RKO (cell line): Measurements from ENCODE around the gene PRKN.

Source experiments
- DNase-seq: peaks from one replicate; pipeline ENCODE4 v3.0.0-alpha.2; 2016; ENCODE audit warnings: low spot score

The PRKN gene

DNA sequence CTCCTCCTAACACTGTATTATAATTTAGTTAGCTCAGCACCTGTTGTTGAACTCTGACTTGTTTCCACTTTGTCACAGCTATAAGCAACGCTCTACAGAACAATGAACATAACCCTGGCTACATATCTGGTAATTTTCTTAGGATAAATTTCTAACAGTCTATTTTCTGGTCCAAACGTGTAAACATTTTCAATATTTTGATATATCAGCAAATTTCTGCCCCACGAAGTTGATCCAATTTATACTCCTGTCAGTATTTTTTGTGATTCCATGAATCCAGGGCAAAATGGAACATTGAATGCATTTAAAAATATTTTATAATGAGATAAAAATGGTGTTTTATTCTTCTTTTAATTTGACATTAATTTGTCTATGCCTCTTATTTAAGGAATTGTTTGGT lies 1005.2 kb downstream of the PRKN start:
- DNase-seq, result no peak

DNA sequence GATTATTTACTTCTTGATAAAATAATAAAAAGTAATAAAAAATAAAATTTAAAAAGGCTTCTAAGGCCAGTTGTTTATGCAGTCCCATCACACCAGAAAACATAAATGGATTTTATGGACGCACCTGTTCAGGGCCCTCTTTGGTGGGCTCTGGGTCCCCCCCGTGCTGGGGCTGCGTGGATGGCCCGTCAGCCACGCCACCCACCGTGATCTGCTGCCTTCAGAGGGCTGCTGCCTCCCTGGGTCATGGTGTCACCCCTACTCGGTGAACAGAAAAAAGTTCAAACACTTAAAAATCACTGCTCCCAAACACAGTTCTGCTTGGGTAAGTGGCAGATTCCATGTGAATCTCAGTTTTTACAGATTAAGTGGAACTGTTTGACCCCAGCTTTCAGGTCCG lies 1006.1 kb downstream of the PRKN start:
- DNase-seq, result no peak

DNA sequence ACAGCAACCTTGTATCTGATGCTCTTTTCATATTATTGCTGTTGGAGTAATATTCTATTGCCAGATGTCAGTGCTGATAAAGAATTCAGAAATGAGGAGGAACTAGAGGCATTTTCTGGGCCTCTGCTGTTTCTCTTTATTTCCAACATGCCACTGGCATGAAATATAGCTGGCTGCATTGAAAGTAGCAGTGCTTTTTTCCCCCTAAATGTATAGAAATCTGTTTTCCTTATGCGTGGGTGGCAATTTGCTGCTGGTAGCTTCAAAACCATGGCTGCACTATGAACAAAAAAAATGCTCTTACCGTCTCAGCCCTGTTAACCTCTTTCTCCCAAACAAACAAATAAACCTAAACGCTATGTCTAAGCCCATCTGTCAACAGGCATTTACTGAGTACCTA lies 1011.4 kb downstream of the PRKN start:
- DNase-seq, result no peak

DNA sequence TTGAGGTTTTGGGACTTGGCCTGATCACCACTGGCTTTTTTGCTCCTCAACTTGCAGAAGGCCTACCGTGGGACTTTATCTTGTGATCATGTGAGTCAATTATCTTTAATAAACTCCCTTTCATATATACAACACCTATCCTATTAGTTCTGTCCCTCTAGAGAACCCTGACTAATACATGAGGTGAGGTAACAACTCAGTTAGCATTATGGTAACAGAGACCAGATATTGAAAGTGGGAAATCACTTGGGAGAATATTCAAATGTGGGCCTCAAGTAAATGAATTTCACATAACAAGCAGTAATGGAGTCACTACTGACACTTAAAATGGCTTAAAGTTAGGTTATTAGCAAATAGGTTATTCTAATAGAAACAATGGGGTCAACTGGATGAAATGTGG lies 1015.6 kb downstream of the PRKN start:
- no peak for DNase-seq

DNA sequence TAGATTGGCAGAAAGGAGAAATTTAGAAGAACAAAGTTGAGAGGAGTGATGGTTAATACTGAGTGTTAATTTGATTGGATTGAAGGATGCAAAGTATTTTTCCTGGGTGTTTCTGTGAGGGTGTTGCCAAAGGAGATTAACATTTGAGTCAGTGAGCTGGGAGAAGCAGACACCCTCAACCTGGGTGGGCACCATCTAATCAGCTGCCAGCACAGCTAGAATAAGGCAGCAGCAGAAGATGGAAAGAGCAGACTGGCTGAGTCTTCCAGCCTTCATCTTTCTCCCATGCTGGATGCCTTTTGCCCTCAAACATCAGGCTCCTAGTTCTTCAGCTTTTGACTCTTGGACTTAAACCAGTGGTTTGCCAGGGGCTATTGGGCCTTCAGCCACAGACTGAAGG lies 1016.1 kb downstream of the PRKN start:
- no peak for DNase-seq

DNA sequence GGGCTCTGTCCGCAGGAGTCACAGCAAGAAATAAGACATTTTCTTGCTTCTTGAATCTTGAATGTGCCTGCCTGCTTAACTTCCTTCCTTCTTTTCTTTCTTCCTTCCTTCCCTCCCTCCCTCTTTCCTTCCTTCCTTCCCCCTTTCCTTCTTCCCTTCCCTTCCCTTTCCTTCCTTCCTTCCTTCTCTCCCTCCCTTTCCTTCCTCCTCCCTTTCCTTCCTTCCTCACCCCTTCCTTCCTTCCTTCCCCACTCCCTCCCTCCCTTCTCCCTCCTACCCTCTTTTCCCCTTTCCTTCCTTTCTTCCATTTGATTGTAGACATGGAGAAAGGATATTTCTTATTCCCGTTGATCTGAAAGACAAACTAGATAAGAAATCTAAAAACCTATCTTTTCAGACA lies 1016.9 kb downstream of the PRKN start:
- DNase-seq, result no peak

DNA sequence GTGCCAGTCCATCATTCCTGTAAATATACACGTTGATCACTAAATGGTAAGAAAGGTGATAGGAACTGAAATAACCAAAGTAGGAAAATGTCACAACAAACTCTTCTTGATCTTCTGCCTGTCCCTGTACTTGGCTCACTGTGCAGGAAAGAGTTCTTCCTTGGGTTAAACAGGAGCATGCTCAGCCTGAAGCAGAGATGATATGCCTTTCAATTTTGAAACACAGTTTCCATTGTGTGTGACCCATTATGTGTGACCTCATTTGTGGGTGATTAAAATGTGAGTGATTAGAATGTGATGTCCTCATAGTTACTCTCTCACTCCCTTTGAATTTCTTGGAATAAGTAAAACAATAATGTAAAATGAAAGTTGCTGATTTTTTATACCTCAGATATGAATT lies 1026.5 kb downstream of the PRKN start:
- DNase-seq, result no peak

DNA sequence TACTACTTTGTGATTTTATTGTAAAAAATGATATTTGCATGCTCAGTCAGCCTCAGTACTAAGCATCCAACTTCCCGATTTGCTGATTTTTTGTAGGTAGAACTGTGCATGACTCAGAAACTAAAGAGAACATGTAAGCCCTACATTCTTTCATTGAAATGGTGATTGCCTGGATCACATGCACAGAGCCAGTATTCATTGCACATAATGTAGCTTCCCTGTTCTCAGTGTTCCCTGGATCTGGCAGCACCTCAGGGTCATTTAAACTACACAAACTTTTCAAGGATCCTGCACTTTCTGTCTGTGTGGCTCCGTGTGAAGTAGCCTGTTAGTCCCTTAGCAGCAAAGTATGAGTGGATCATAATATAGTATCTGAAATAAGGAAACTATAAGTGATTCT lies 1030.8 kb downstream of the PRKN start:
- no peak for DNase-seq

DNA sequence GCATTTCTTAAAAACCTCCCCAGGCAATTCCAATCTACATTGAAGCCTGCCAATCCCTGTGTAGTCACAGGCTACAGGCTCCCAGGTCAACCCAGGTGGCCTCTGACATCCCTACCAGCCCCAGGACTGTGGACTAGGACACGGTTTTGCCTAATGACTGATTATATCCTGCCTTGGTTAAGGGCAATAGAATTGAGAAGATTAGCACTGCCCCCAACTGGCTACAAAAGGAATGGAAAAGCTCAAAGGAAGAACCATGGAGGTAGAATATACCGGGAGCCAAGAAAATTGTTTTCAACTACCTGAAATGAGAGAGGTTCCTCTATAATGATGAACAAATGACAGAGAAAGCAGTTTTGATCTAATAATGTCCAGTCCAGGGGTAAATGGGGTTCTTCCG lies 1032.6 kb downstream of the PRKN start:
- DNase-seq, result no peak

DNA sequence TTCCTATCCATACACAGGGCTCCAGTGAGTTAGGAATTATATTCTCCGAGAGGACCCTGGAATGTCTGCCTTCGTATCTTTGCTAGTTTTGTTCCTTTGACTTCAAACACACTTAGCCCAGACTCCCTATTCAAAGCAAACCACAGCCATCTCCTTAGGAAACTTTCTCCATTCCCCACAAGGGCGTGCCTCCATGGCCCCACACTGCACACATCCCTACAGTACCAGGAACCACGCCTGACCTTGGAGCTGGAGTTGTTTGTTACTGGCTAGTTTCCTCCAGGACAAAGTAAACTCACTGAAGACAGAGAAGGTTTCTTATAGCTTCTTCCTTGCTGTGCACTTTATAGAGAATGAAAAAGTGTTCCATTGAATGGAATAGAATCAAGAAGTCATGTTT lies 1040.9 kb downstream of the PRKN start:
- no peak for DNase-seq

DNA sequence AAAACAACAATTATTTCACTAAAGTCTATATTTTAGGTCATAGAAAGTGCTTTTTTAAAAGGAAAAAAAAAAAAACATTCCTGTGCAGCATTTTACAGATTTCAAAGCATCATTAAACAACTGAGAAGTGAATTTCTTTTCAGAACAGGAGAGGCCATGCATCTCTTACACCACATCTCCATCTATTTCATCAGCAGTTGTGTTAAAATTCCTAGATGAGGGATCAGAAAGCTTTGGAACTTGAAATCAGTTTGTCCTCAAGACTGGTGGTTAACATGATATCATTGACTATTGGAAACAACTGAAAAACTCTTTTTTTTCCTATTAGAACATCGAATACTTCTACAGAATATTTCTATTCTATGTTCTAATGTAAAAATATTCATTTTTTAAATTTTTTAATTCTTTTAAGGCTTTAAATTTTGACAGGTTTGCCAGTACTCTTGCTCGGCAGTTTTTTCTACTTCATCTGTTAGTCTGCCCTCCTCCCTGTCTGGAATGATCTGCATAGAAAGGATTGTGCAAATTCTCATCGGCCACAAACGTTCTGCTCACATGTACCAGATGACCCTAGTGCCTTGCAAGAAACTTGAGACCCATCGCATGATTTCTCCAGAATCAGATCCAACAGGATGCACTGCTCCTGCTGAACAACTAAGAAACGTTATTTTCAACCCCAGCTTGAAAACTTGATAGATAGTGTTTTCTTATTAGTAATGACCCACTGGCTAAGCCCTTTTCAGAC lies 1042.7 kb downstream of the PRKN start:
- no peak for DNase-seq

DNA sequence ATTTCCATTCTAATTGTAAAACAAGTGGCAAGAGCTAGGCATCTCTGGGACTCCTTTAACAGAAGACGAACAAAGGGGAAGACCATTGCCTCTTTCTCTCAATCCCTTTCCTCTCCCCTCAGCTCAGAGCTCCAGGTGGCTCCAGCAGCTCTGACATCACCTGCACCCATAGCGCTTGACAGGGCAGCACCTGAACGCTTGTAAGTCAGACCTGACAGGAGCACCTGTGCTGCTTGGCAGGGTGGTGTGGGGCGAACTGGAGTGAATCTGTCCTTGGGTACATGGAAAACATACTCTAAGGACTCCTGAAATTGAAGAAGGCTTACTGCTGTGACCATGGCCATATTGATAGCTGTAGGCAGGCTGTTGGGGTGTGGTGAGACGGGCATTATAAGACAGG lies 1044.2 kb downstream of the PRKN start:
- DNase-seq, result no peak

DNA sequence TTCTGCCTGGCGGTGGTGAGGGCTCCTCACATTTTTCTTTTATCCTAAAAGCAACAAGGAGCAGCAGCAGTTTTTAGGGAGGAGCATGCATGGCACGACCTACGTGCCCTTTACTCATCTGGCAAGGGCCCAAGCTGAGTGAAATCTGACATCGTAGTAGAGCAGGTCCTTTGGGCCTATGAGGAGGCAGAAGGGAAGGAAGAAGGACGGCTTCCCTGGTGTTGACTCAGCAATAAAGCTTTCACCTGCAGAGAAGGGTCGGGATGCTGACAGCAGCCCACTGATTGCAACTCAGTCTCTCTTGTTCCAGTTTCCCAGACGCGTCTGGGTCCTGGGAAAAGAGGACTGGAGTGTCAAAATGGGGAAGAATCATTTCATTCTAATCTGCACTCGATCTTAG lies 1044.6 kb downstream of the PRKN start:
- DNase-seq, result no peak

DNA sequence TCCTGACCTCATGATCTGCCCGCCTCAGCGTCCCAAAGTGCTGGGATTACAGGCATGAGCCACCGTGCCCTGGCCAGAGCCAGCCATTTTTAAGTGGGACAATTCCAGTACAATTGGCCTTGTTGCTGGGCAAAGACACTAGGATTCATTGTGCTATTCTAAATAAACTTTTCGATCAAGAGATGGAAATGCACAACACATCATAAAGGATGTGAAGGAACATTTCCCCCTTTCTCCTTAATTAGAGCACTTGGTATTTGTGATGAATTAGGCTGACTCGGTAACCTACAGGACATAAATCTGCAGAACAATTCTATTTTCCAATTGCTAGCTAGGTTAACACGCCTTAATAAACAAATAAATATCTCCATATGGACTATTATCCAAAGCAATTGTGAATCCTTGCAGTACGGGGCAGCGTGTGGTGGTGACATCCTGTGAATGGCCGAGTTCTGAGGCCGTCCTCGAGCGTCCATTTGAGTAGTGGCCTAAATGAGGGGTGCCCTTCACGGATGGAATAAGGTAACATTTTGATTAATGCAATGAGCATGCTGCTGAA lies 1047.5 kb downstream of the PRKN start:
- no peak for DNase-seq

DNA sequence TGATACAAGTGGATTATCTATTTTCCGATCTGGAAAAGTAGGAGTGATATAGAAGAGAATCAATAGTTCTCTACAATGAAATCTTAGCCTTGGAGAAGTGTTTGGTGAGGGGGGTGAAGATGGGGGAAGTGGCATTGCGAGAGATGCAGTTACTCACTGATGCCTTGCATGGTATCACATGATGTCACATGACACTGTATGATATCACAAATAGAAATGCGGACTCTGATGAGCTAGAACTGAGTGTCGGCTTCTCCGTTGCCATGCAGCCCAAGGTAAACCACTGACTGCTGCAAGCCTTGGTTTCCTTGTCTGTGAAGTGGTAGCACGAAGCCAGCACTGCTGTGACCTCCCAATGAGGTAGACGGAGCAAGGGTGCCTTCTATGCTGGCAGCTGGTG lies 1050.4 kb downstream of the PRKN start:
- DNase-seq, result no peak

DNA sequence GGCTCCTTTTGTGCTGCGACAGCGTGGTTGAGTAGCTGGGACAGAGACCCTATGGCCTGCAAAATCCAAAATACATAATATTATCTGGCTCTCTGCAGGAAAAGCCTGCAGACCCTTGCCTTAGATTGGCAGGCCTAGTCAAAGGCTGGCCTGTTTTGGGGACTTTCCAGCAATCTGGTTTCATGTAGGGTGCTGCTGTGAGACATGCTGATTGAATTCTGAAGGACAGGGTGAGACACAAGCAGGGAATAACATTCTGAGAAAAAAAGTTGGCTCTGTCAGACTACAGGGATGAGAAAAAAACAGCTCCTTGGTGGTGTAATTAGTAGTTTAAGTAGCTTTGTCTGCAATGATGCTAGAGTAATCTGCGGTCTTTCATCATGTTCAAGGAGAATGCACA lies 1051.0 kb downstream of the PRKN start:
- DNase-seq, result no peak

DNA sequence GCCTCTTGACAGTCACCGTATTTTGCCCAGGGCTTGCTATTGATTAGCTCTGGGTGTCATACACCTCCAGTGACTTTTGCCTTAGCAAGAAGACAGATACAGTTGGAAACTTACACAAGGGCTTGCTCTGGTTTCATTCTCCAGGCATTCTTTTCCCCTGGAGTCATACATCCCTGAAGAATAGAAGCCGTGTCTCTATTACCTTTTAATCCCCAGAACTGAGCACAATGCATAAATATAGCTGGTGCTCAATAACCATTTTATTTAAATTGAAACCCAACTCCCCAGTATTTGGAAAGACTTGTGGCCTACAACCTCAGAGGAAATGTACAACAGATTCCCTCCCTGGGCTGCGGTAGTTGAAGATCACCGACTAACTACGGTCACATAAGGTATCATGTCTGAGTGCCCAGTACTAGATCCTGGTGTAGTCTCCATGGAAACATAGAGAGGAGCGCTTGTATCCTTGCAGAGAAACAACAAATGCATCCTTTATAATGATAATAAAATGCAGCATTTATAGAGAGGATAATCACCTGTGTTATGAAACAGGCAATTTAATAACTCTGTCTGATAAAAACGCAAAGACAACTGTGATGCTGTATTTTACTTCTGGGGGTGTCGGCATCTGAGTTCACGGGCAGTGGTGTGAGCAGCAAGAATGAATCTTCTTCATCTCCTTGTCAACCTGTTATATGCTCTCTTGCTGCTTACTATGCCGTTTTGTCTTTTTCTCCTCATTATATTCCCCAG lies 1052.5 kb downstream of the PRKN start:
- no peak for DNase-seq

DNA sequence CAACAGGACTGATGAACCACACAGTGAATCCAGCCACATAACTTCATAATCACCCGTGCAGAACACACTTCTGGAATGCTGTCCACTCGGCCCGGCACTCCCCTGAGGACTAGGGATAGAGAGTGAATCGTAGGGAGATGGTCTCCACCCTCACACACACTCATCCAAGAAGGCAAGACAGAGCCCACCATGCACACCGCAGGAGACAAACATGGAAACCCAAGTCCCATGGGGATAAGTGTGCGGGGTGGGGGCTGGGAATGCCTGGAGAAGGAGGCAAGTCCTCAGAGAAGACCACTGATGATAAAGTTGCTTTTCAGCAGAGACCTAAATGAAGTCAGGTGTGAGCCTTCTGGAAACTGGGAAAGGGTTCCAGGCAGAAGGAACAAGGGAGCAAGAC lies 1054.5 kb downstream of the PRKN start:
- no peak for DNase-seq

DNA sequence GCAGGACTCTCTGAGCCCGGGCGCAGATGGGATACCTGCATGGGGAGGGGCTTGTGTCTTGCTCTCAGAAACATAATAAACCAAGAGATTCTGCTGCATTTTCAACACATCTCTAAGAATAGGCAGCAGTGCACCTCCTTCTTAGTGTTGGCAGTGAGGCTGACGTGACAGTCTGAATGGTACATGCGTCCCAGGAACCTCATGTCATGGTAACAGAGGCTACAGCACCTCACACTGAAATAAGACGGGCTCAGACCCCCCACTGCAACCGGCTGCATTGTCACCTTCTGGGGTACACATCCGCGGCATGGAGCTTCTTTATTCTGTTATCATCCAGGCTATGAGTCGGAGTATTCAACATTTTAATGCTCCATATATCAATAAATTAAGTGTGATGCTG lies 1056.4 kb downstream of the PRKN start:
- DNase-seq, result no peak

DNA sequence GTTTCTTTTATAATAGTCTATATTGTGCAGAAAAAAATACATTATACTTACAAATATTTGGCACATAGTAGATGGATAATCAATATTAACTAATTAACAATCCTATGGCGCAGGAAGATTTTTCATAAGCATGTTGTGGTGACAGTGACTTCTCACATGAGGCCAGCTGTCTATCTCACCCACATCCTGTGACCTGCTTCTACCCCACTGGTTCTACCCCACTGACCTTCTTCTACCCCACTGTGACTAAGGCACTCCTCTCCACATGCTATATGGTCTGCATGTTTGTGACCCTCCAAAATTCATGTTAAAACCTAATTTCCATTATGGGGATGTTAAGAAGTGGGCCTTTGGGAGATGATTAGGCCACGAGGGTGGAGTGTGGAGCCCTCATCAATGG lies 1058.9 kb downstream of the PRKN start:
- no peak for DNase-seq

DNA sequence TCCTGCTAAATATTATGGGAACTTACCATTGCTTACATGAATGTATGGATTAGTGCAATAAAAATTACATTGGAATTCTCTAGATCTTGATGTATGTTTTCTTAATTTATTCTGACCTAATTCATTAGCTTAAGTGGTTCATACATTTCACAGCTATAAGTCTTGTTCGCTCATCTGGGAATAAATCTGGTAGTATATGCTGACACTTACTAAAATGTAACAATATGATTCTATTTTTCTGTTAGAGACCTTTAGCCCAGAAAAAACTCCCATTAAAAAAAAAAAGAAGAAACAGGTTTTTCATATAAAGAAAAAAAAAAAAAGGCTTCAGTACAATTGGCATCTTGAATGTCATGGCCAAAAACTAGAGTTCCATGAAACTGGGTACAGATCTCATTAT lies 1059.6 kb downstream of the PRKN start:
- no peak for DNase-seq

DNA sequence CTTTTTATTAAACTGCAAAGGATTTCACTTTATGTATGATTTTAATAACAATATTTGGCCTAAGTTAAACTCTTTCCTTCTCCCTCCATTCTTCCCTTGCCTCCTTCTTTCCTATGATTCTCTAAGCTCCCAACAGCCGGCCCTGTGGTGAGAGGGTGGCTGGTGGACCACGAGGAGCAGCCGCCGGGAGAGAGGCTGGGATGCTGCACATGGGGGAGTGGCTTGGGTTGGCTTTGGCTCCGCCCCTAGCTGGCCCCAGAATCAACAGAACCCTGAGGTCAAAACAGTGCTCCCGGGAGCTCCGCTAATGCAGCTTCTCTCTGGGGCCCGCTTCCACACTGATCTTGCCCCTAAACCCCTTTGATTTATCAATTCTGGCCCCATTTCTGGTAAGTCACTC lies 1063.9 kb downstream of the PRKN start:
- DNase-seq, result no peak

DNA sequence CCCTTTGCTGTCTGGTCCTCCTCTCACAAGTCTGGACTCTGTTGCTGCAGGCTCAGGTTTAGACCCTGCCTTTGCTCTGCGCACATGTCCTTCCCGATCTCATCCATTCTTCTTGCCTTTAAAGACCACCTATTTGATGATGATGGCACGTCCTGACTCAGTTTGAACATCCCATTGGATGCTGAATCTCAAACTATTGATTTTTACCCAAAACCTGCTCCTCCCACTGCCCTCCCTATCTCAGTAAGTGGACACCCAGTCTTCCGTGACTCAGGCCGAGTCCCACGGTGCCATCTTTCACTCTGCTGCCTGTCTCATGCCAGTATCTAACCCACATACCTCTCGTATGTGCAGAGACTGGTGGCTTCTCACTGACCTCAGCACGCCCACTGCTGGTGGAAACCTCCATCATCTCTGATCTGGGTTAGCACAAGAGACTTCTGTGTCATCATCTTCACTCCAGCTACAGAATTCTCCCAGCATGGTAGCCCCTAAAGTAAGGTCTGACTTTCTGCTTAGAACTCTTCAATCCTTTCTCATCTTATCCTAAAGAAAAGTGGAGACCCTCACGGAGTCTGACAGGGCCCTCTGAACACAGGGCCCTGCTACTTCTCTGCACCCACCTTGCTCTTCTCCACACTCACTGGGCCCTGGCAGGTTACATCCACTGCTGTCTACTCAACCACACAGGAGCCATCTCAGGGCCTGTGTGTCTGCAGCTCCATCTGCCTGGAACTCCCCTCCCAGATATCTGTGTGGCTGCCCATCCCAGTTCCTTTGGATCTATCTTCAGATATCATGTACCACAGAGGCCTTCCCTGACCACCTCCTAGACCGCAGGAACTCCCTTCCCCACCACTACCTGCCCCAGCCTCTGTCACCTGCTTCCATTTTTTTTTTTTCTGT lies 1066.6 kb downstream of the PRKN start:
- DNase-seq, result no peak
